Keratinocyte (primary cell): ENCODE results near the gene PKNOX2.

Source experiments
- CTCF ChIP-seq, 3 experiments: IDR thresholded peaks in 1 of 3; conservative IDR thresholded peaks in 1 of 3; optimal IDR thresholded peaks in 1 of 3; 2 replicates in 2 of 3; 3 replicates in 1 of 3; pipeline versions ENCODE3 to v1.5.1; 2011; ENCODE audit warnings: low read length in 3 of 3, mild to moderate bottlenecking in 3 of 3, moderate library complexity in 2 of 3, control low read depth in 1 of 3, inconsistent platforms in 1 of 3; ENCODE audit not compliant: insufficient read depth in 2 of 3; ENCODE audit errors: extremely low read depth in 1 of 3
- EZH2 ChIP-seq: IDR thresholded peaks from one replicate; pipeline ENCODE4 v1.6.1; 2012; ENCODE audit warnings: inconsistent platforms, mild to moderate bottlenecking, low read length, moderate library complexity

GRCh38 chr11:125192183-125192582, 27.6 kb downstream of the PKNOX2 start:
- TF ChIP-seq CTCF (optimal IDR thresholded peaks at IDR 0.05 in 1 of 3, IDR thresholded peaks at IDR 0.05 in 1 of 3, conservative IDR thresholded peaks at IDR 0.05 in 1 of 3; ENCODE audit: extremely low read depth in 1 of 3, insufficient read depth in 2 of 3, low read length in 3 of 3) (no peak), EZH2 (no peak)
